HEK293 (cell line): Measurements from ENCODE around the gene PTPRG.

Experiments
- CTCF ChIA-PET: fragments of 350-600 bp; formaldehyde crosslinking; extraction: SDS; loops from one replicate; lab custom pipeline; 2021; ENCODE audit warnings: antibody characterized with exemption; lab: Yijun Ruan, JAX
- POLR2A ChIA-PET: fragments of 300-600 bp; formaldehyde crosslinking; extraction: SDS; loops from one replicate; lab custom pipeline; 2020; ENCODE audit warnings: antibody characterized with exemption, inconsistent platforms; lab: Yijun Ruan, JAX
- H3K27ac ChIP-seq: fragments of 200-500 bp; sonication (Bioruptor generic); 2 replicates; pipeline ENCODE4 v1.5.1; 2014; ENCODE audit warnings: low read depth, low read length, control low read depth, inconsistent platforms; ENCODE audit errors: extremely low read depth
- H3K36me3 ChIP-seq, 2 experiments: fragments of 200-500 bp in 1 of 2; sonication (Bioruptor generic) in 1 of 2; 1 replicate in 1 of 2; 2 replicates in 1 of 2; pipeline ENCODE4 v1.5.1; 2014 to 2017; ENCODE audit warnings: inconsistent platforms in 2 of 2, low read length in 2 of 2; ENCODE audit not compliant: control insufficient read depth in 2 of 2, insufficient read depth in 1 of 2
- H3K4me1 ChIP-seq: fragments of 200-500 bp; sonication (Bioruptor generic); 2 replicates; pipeline ENCODE4 v1.5.1; 2014; ENCODE audit warnings: mild to moderate bottlenecking, low read length, inconsistent platforms; ENCODE audit not compliant: control insufficient read depth, insufficient read depth
- H3K4me3 ChIP-seq: 2 replicates; pipeline ENCODE4 v1.5.1; 2011; ENCODE audit warnings: low read depth, mild to moderate bottlenecking, control low read depth, low read length, moderate library complexity
- H3K9me3 ChIP-seq: fragments of 200-500 bp; sonication (Bioruptor generic); 2 replicates; pipeline ENCODE4 v1.5.1; 2014; ENCODE audit warnings: low read depth, low read length, inconsistent platforms; ENCODE audit not compliant: control insufficient read depth, insufficient read depth
- KLF7 ChIP-seq: fragments of 450-650 bp; formaldehyde crosslinking; IDR thresholded peaks from 2 replicates; pipeline ENCODE4 v1.5.1; 2016; ENCODE audit warnings: missing biosample characterization, missing genetic modification characterization, borderline replicate concordance
- KLF8 ChIP-seq: fragments of 450-650 bp; formaldehyde crosslinking; IDR thresholded peaks from 2 replicates; pipeline ENCODE4 v1.5.1; 2016; ENCODE audit warnings: missing biosample characterization, missing genetic modification characterization
- OVOL3 ChIP-seq: fragments of 450-650 bp; formaldehyde crosslinking; IDR thresholded peaks from 2 replicates; pipeline ENCODE4 v1.5.1; 2016; ENCODE audit warnings: missing biosample characterization, missing genetic modification characterization
- ZFP3 ChIP-seq: fragments of 450-650 bp; formaldehyde crosslinking; IDR thresholded peaks from 2 replicates; pipeline ENCODE4 v1.5.1; 2016; ENCODE audit warnings: low read depth, missing biosample characterization, missing genetic modification characterization
- ZFP41 ChIP-seq: fragments of 450-650 bp; formaldehyde crosslinking; IDR thresholded peaks from 2 replicates; pipeline ENCODE4 v1.5.1; 2016; ENCODE audit warnings: missing biosample characterization, missing genetic modification characterization, borderline replicate concordance
- ZNF140 ChIP-seq: fragments of 450-650 bp; formaldehyde crosslinking; IDR thresholded peaks from 2 replicates; pipeline ENCODE4 v1.5.1; 2016; ENCODE audit warnings: missing biosample characterization, missing genetic modification characterization
- ZNF184 ChIP-seq: fragments of 450-650 bp; IDR thresholded peaks from 2 replicates; pipeline ENCODE4 v1.5.1; 2018; ENCODE audit warnings: missing biosample characterization, mild to moderate bottlenecking, missing genetic modification characterization
- ZNF324 ChIP-seq: fragments of 450-650 bp; formaldehyde crosslinking; IDR thresholded peaks from 2 replicates; pipeline ENCODE4 v1.5.1; 2016; ENCODE audit warnings: missing biosample characterization, missing genetic modification characterization
- ZNF354C ChIP-seq: fragments of 450-650 bp; formaldehyde crosslinking; IDR thresholded peaks from 2 replicates; pipeline ENCODE4 v1.5.1; 2016; ENCODE audit warnings: missing biosample characterization, missing genetic modification characterization, low read depth, borderline replicate concordance
- ZNF37A ChIP-seq: fragments of 450-650 bp; IDR thresholded peaks from 2 replicates; pipeline ENCODE4 v1.5.1; 2018; ENCODE audit warnings: missing biosample characterization, missing genetic modification characterization
- ZNF423 ChIP-seq: fragments of 450-650 bp; formaldehyde crosslinking; IDR thresholded peaks from 2 replicates; pipeline ENCODE4 v1.5.1; 2016; ENCODE audit warnings: missing biosample characterization, missing genetic modification characterization
- ZNF621 ChIP-seq: fragments of 450-650 bp; formaldehyde crosslinking; IDR thresholded peaks from 2 replicates; pipeline ENCODE4 v1.5.1; 2017; ENCODE audit warnings: missing biosample characterization, missing genetic modification characterization
- ZNF654 ChIP-seq: fragments of 450-650 bp; formaldehyde crosslinking; IDR thresholded peaks from 2 replicates; pipeline ENCODE4 v1.5.1; 2016; ENCODE audit warnings: low read depth, missing biosample characterization, missing genetic modification characterization
- ZNF660 ChIP-seq: fragments of 450-650 bp; IDR thresholded peaks from 2 replicates; pipeline ENCODE4 v1.5.1; 2018; ENCODE audit warnings: missing biosample characterization, mild to moderate bottlenecking, missing genetic modification characterization
- ZNF837 ChIP-seq: fragments of 450-650 bp; formaldehyde crosslinking; IDR thresholded peaks from 2 replicates; pipeline ENCODE4 v1.5.1; 2016; ENCODE audit warnings: missing biosample characterization, missing genetic modification characterization
- TF ChIP-seq, protein P1 (sequence below): fragments of 450-650 bp; formaldehyde crosslinking; IDR thresholded peaks from 2 replicates; pipeline ENCODE4 v1.5.1; 2016; ENCODE audit warnings: missing biosample characterization, missing genetic modification characterization

Gene PTPRG

DNA sequence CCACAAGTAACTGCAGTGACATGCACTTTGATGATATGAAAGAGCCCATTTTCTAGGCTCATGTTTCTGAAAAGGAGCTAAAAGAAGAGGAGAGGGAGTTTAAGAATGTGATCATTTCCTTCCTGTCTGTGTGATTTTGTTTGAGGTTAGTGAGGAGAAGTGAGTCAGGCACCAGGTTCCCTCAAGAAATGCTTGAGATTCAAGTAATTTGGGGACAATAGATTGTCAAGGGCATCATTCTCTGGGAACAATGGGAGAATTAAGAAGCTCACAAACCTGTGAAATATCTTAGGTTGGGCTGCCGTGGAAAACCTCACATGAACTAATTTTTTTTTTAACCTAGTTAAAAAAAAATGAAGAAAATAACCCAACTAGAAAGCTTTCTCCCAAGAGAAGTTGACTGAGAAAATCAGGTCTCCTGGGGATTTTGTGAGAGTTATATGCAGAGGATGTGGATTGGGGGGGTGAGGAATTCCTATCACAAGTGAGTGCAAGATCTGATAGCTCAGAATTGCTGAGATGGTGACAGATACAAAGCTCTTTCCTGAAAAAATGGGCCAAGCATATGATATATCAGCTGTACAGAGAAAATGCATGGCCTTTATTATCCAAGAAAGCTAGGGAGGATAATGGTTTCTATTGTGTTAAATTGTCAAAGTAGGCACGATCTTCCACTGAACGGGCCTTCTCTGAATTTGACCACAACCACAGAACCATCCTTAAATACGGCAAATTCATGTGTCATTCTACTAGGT is 608.7 kb downstream of the PTPRG start:
- no peaks in the 10 kb centered on the region for H3K4me1 ChIP-seq
- H3K4me3 ChIP-seq = no peak overlapping the region
- no peak overlapping the region for H3K27ac ChIP-seq
- ChIA-PET POLR2A (no interaction called here), CTCF (interaction anchor here (0.6 kb wide), 1 partner anchor 788 kb away, joined by 3 read pairs; no protein-coding TSS in a partner anchor)
- H3K9me3 ChIP-seq = no peaks in the 10 kb centered on the region
- no peaks in the 10 kb centered on the region for H3K36me3 ChIP-seq
- no peak for TF ChIP-seq ZNF140 (tag by site-specific recombination)
- no peak for TF ChIP-seq ZNF621 (tag by site-specific recombination)
- no peak for TF ChIP-seq ZNF37A (tag by site-specific recombination)
- TF ChIP-seq ZNF423 (tag by site-specific recombination) = no peak

DNA sequence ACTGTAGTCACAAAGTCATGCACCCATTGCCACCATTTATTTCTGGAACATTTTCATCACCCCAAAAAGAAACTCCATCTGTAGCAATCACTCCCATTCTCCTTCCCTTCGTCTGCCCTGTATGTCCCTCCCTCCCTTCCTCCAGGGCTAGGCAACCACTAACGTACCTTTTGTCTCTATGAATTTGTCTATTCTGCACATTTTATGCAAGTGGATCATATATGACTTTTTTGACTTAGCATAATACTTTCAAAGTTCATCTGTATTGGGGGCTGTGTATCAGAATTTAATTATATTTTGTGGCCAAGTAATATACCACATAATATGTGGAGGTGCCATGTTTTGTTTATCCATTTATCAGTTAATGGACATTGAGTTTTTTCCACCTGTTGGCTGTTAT is 610.4 kb downstream of the PTPRG start:
- no peak overlapping the region for H3K4me3 ChIP-seq
- POLR2A ChIA-PET = no interaction called here
- H3K27ac ChIP-seq = no peak overlapping the region
- H3K9me3 ChIP-seq = no peaks in the 10 kb centered on the region
- CTCF ChIA-PET = no interaction called here
- no peaks in the 10 kb centered on the region for H3K4me1 ChIP-seq
- no peaks in the 10 kb centered on the region for H3K36me3 ChIP-seq
- TF ChIP-seq ZNF837 (tag by site-specific recombination) = no peak
- no peak for TF ChIP-seq KLF8 (tag by site-specific recombination)
- no peak for TF ChIP-seq ZFP41 (tag by site-specific recombination)
- no peak for TF ChIP-seq ZNF354C (tag by site-specific recombination)
- no peak for TF ChIP-seq KLF7 (tag by site-specific recombination)
- no peak for TF ChIP-seq ZNF324 (tag by site-specific recombination)
- TF ChIP-seq ZNF654 (tag by site-specific recombination) = no peak
- TF ChIP-seq, protein P1, sequence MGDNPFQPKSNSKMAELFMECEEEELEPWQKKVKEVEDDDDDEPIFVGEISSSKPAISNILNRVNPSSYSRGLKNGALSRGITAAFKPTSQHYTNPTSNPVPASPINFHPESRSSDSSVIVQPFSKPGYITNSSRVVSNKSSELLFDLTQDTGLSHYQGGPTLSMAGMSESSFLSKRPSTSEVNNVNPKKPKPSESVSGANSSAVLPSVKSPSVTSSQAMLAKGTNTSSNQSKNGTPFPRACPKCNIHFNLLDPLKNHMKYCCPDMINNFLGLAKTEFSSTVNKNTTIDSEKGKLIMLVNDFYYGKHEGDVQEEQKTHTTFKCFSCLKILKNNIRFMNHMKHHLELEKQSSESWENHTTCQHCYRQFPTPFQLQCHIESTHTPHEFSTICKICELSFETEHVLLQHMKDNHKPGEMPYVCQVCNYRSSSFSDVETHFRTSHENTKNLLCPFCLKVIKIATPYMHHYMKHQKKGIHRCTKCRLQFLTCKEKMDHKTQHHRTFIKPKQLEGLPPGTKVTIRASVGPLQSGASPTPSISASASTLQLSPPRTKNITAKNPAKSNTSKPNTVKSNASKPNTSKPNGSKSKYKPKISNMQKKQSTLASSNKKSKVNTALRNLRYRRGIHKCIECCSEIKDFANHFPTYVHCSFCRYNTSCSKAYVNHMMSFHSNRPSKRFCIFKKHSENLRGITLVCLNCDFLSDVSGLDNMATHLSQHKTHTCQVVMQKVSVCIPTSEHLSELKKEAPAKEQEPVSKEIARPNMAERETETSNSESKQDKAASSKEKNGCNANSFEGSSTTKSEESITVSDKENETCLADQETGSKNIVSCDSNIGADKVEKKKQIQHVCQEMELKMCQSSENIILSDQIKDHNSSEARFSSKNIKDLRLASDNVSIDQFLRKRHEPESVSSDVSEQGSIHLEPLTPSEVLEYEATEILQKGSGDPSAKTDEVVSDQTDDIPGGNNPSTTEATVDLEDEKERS (tag by site-specific recombination) = no peak
- TF ChIP-seq ZFP3 (tag by site-specific recombination) = no peak
- no peak for TF ChIP-seq ZNF660 (tag by site-specific recombination)

DNA sequence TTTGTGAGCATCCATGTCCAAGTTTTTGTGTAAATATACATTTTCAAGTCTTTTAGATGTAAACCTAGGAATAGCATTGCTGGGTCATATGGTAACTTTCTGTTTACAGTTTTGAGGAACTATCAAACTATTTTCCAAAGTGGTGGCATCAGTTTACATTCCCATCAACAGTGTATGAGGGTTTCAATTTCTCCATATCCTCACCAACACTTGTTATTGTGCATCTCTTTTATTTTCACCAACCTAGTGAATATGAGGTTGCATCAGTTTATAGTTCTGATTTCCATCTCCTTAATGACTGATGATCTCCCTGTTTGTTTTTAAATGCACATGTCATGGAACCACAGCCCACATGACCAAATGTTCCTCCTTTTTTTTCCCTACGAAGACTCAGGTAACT is 610.8 kb downstream of the PTPRG start:
- Histone ChIP-seq H3K27ac (no peak overlapping the region), H3K9me3 (no peaks in the 10 kb centered on the region), H3K4me1 (no peaks in the 10 kb centered on the region)
- CTCF ChIA-PET = no interaction called here
- no peak for TF ChIP-seq OVOL3
- TF ChIP-seq ZNF184 = peak; percentile 99
- TF ChIP-seq, all 188 proteins: peak for 1
- POLR2A ChIA-PET = no interaction called here
- H3K36me3 ChIP-seq = no peaks in the 10 kb centered on the region
- no peak overlapping the region for H3K4me3 ChIP-seq
